ENCODE data around the gene TMPRSS4.

DNA sequence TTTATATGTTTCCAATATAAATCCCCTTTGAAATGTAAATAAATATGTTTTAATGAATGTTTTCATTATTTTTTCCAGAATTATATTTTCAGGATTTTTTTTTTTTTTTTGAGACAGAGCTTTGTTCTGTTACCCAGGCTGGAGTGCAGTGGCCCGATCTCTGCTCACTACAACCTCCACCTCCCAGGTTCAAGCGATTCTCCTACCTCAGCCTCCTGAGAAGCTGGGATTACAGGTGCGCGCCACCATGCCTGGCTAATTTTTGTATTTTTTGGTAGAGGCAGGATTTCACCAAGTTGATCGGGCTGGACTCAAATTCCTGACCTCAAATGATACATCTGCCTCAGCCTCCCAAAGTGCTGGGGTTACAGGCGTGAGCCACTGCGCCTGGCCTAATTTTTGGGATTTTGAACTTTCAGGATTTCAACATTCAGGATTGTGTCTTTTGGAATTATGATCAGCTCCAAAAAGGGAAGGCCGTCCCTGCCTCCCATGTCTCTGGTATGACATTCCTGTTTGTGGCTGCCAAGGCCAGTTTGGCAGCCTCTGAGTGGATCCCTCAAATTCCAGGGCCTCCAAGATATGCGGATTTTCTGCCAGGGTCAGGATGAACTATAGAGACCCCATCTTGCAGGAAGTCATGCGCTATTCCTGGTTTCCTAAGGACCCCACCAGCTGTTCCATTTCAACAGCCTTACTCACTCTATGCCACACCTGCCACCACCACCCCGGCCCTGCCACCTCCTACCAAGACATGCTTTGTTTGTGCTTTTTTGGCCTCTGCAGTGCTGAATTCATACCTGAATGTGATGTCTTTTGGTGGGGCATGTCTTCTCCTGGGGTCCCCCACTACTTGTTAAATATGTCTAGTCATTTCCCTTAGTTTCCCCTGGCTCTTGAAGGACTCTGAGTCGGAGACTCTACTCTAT lies 21.9 kb upstream of the TMPRSS4 start:
- TF ChIP-seq POLR2AphosphoS5 (IDR thresholded peaks at IDR 0.05) (no peak), POLR2A (IDR thresholded peaks at IDR 0.05) (no peak)
- TF ChIP-seq, protein P1, sequence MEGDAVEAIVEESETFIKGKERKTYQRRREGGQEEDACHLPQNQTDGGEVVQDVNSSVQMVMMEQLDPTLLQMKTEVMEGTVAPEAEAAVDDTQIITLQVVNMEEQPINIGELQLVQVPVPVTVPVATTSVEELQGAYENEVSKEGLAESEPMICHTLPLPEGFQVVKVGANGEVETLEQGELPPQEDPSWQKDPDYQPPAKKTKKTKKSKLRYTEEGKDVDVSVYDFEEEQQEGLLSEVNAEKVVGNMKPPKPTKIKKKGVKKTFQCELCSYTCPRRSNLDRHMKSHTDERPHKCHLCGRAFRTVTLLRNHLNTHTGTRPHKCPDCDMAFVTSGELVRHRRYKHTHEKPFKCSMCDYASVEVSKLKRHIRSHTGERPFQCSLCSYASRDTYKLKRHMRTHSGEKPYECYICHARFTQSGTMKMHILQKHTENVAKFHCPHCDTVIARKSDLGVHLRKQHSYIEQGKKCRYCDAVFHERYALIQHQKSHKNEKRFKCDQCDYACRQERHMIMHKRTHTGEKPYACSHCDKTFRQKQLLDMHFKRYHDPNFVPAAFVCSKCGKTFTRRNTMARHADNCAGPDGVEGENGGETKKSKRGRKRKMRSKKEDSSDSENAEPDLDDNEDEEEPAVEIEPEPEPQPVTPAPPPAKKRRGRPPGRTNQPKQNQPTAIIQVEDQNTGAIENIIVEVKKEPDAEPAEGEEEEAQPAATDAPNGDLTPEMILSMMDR (IDR thresholded peaks at IDR 0.05) = no peak

Data from breast epithelium (tissue), 3 donors.